ENCODE data around the gene PPIB. TPM values are rescaled to one million over a fixed set of nuclear protein-coding genes. Genes with fewer than 3 reads are reported as not detected.
A peak's percentile ranks its signal among the peaks of the same experiment; 100 is the strongest.

PPIB gene
- total and polyA plus RNA-seq, 8 donors = 512 to 728 (median 544) TPM

GRCh38 chr15:64155802-64156651 is 6.8 kb downstream of the PPIB start:
- Histone ChIP-seq H3K27me3 (peaks cover 13 to 24% of the 10 kb centered on the region in 2 donors), H3K4me3 (no peak overlapping the region), H3K4me1 (peaks cover 30 to 65% of the 10 kb centered on the region in 2 donors), H3K9me3 (no peaks in the 10 kb centered on the region), H3K36me3 (peaks cover 3 to 73% of the 10 kb centered on the region in 2 donors), H3K27ac (no peak overlapping the region)
- ATAC-seq (no peak), DNase-seq (no peak)
- TF ChIP-seq CTCF (IDR thresholded peaks at IDR 0.05) = no peak
- intact Hi-C loops (cut with DNase I) = no loop called here

- Histone ChIP-seq H3K4me3 (no peak overlapping the region), H3K4me1 (peaks cover 12 to 57% of the 10 kb centered on the region in 2 donors), H3K27ac (no peak overlapping the region), H3K36me3 (peaks cover 0 to 50% of the 10 kb centered on the region in 2 donors), H3K9me3 (no peaks in the 10 kb centered on the region), H3K27me3 (peaks cover 13 to 31% of the 10 kb centered on the region in 2 donors)
- peak; percentile 96 to 100 for TF ChIP-seq CTCF (IDR thresholded peaks at IDR 0.05)
- ATAC-seq (peak; percentile 91), DNase-seq (peak; percentile 77 to 98 (median 90))
- intact Hi-C loops (cut with DNase I) = no loop called here
These were observed 9.1 kb downstream of the PPIB start for GRCh38 chr15:64153480-64154367.

- H3K9me3 ChIP-seq = no peaks in the 10 kb centered on the region
- H3K36me3 ChIP-seq = peaks cover 0 to 40% of the 10 kb centered on the region in 2 donors
- peak overlapping the region; percentile 41 to 50 for H3K4me3 ChIP-seq
- intact Hi-C loops (cut with DNase I) = no loop called here
- peaks cover 13 to 31% of the 10 kb centered on the region in 2 donors for H3K27me3 ChIP-seq
- peak; percentile 3 for ATAC-seq
- TF ChIP-seq CTCF (IDR thresholded peaks at IDR 0.05) = no peak
- peaks cover 12 to 48% of the 10 kb centered on the region in 2 donors for H3K4me1 ChIP-seq
- DNase-seq = no peak
- no peak overlapping the region for H3K27ac ChIP-seq
These were observed 10.1 kb downstream of the PPIB start for GRCh38 chr15:64152507-64153387.

GRCh38 chr15:64151727-64152506 is 10.9 kb downstream of the PPIB start, which contains the start of gene SNX22:
Gene SNX22, plus strand, starts transcription at chr15:64151731. Its CDS starts 45 bp downstream, at chr15:64151776.
- peak within 1 kb of the TSS; percentile 41 to 50 for H3K4me3 ChIP-seq
- ATAC-seq (peak; percentile 19), DNase-seq (peak in 1 of 4 donors; percentile 82)
- peaks cover 12 to 46% of the 10 kb centered on the region in 2 donors for H3K4me1 ChIP-seq
- H3K27me3 ChIP-seq = peaks cover 13 to 31% of the 10 kb centered on the region in 2 donors
- intact Hi-C loops (cut with DNase I) = no loop called here
- H3K9me3 ChIP-seq = no peaks in the 10 kb centered on the region
- TF ChIP-seq CTCF (IDR thresholded peaks at IDR 0.05) = no peak
- no peak within 1 kb of the TSS for H3K27ac ChIP-seq
- H3K36me3 ChIP-seq = peaks cover 0 to 31% of the 10 kb centered on the region in 2 donors
